HG03135 (cell line): ENCODE measurements around the gene CDYL2.
"Not testable (repeated sequence)": the region's sequence is repeated elsewhere in the genome, so short reads cannot be mapped to it uniquely, and the experiment has no call there.

Experiments
- ATAC-seq: cut with Tn5 transposase; IDR thresholded peaks from one replicate; pipeline ENCODE4 v1.9.1; 2021; ENCODE audit warnings: mild to moderate bottlenecking, moderate library complexity; ENCODE audit not compliant: unreplicated experiment

CDYL2 gene

DNA sequence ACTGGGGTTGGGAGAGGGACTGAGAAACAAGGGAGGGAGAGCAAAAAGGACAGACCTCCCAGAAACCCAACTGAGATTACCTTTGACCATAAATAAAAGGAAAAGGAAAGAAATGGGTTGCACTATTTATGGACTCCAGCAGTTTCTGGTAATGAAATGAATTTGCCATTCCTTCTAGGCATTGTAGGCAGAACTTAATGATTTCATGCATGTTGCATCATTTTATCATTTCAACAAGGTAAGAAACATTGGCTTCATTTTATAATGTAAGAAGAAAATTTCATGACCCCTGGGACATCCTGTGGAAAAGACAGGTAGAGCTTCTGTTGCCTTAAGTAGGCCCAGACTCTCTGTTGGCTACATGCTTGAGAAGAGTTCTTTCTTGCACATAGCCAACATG lies 8.2 kb upstream of the CDYL2 start:
- no peak for ATAC-seq

- ATAC-seq: no peak
Measured at GRCh38 chr16:80809366-80809765, 5.0 kb upstream of the CDYL2 start.

DNA sequence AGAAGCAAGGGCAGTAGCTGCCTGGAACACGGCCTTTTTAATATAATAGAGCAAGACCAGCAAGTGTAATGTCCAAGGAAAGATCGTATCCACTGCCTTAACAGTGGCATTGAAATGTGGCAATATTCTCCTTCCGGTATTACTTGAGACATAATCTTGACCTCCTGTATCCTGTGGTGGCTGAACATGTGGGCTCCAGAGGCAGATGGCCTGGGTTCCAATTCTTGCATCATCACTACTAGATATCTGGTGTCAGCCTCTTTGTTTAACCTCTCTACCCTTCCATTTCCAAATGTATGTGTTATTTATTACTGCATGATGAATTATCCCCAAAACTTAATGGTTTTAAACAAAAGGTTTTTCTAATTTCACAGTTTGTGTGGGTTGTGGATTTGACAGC lies 3.5 kb upstream of the CDYL2 start:
- ATAC-seq: no peak

DNA sequence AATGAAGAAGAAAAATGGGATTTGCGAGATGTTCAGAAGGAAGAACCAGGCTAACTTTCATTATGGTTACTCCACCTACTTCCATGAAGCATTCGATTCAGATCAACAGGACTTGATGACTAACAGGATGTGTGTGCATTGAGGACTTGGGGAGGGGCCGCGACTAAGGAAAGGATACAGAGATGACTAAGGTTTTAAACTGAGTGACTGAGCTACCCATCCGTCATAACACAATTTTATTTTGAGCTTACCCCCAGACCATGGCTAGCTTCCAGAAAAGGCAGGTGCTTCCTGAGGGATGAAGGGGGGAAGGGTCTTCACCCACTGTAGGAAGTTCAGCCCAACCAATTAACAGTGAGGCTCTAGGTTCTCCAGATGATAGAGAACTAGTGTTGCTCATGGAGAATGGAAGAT lies 2.5 kb upstream of the CDYL2 start:
- ATAC-seq: no peak

DNA sequence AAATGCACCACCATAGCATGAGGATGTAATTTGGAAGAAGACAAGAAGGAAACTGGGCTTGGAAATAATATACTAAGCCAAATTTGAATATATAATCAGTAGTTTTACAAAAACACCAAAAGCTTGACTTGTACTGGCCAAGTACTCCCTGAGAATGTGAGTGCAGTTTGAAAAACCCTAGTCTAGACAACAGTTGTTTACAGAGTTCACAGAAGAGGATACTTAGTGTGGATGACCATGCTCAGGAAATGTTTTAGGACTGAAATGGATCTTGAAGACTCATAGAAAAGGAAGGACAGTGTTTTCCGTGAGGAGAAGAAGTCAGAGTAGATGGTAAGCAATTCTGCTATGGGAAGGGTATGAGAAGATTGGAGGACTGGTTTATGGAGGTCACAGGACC lies 1.9 kb upstream of the CDYL2 start:
- no peak for ATAC-seq

- peak; percentile 42 for ATAC-seq
Measured at GRCh38 chr16:80804056-80804525, 307 bp downstream of the CDYL2 start.

DNA sequence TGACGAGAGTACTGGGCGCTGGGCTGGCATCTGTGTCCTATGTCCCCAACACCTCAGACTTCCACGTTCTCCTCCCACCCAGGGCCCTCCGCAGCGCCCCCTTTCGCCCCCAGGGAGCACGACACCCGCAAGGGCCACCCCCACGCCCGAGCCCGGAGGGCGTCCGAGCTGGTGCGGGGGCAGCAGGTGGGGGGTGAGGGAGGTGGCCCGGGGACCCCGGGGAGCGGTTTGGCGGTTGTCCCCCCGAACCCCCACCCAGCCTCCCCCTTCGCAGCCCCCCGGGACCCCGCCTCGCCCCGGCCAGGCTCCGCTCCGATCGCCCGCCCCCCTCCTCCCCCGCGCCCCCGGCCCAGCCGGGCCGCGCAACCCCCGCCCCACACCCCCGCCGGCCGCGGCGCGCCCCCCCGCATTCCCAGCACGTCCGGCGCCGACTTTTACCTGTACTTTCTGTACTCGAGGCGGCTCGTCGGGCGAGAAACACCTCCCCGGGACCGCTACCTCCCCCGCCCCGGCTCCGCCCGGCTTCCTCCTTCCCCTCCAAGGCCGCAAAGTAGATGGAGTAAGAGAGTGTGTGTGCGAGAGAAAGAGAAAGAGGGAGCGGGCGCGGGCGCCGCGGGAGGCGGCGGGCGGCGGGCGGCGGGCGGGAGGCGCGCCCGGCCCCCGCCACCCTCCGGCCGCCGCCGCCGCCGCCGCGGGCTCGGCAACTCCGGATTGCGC lies 901 bp downstream of the CDYL2 start:
- ATAC-seq: peak; percentile 11

- no peak for ATAC-seq
Measured at GRCh38 chr16:80802902-80803301, 1.5 kb downstream of the CDYL2 start.

DNA sequence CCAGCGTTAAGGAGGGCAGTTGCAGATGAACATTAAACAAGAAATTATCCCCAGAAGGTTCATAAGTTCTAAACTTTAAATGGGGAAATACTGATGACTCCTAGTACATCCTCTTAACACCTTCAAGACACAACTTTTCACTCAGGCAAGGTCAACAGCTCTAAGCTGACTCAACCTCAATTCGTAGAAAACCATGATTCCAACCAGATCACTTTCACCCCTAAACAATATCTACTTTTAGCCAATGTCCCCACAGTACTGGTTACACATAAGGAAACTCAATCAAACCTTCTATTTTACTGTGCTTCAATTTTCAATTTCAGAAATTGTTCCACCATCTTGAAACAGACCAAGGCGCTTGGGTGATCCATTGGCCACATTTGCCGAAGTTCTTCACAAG lies 2.3 kb downstream of the CDYL2 start:
- ATAC-seq: no peak

DNA sequence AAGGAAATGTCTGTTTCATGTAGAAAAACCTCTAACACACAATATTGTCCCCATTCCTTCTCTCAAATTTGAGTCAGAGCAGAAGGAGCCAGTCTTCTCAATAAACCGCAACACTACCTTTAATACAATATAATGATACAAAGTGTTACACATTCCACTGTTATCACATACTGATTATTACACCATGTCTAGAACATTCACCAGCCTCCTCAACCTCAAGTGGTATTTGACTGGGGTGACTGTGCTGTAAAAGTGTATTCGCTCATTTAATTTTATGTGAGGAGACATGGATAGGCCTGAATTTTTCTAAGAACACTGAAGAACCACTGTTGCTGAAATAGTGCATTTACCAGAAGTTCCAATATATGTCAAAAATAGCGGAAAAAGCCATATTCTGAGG lies 10.3 kb downstream of the CDYL2 start:
- ATAC-seq: no peak

GRCh38 chr16:80792031-80792430 lies 12.4 kb downstream of the CDYL2 start:
- no peak for ATAC-seq

GRCh38 chr16:80791411-80791810 lies 13.0 kb downstream of the CDYL2 start:
- no peak for ATAC-seq

DNA sequence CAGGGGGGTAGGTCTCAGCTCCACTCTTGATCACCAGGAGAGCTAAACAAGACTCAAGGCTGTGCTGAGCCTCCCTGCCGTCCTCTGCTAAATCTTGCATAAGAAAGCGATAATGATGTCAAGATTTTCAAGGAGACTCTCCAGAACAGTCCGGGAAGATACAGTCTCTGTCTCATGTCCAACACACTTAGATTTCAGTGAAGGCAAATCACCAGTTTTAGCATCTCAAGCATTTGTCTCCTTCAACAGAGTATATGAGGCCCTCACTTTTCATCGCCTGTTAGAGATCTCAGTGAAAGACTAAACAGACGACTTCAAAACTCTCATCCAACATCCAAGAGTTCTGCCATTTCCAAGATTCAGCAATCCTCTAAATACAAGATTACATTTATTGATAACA lies 13.6 kb downstream of the CDYL2 start:
- ATAC-seq: no peak

DNA sequence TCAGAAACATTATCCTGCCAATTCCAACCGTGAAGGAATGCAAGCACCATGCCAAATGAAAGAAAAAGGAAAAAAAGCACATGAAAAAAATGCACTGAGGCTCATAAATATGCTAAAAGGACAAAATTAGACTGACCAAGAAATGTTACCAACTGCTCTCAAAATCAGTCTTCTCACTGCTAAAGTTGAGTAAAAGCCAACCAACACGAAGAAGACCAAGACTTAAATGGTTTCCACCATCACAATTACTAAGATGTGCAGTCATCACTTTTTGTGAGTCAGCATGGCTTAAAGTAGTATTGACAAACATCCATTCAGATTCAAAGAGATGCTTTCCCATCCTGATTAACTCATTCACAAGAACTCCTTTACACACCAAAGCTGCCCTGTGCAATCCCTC lies 16.4 kb downstream of the CDYL2 start:
- ATAC-seq: no peak

DNA sequence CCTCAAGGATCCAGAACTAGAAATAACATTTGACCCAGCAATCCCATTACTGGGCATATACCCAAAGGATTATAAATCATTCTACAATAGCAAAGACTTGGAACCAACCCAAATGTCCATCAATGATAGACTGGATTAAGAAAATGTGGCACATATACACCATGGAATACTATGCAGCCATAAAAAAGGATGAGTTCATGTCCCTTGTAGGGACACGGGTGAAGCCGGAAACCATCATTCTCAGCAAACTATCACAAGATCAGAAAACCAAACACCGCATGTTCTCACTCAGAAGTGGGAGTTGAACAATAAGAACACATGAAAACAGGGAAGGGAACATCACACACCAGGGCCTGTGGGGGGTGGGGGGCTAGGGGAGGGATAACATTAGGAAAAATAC lies 17.8 kb downstream of the CDYL2 start:
- ATAC-seq: not testable (repeated sequence)

GRCh38 chr16:80784951-80785350 lies 19.4 kb downstream of the CDYL2 start:
- ATAC-seq: no peak

- no peak for ATAC-seq
Measured at GRCh38 chr16:80778703-80779102, 25.7 kb downstream of the CDYL2 start.

GRCh38 chr16:80776856-80777255 lies 27.5 kb downstream of the CDYL2 start:
- no peak for ATAC-seq

GRCh38 chr16:80775450-80775849 lies 28.9 kb downstream of the CDYL2 start:
- no peak for ATAC-seq

DNA sequence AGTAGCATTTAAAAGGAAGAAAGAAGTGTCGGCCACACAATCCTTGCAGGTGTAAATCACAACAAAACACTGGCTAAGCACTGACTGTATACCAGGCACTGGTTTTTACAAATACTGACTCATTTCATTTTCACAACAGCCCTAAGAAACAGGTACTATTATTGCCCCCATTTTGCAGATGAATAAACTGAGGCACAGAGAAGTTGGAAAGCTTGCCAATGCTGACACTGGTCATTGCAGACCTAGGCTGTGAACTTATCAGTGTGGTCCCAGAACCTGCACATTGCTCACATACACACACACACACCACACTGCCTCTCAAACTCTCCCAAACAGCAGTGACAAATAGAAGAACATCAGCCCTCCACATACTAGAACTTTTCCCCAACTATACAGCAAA lies 37.6 kb downstream of the CDYL2 start:
- no peak for ATAC-seq

- no peak for ATAC-seq
Measured at GRCh38 chr16:80759419-80760162, 44.8 kb downstream of the CDYL2 start.

DNA sequence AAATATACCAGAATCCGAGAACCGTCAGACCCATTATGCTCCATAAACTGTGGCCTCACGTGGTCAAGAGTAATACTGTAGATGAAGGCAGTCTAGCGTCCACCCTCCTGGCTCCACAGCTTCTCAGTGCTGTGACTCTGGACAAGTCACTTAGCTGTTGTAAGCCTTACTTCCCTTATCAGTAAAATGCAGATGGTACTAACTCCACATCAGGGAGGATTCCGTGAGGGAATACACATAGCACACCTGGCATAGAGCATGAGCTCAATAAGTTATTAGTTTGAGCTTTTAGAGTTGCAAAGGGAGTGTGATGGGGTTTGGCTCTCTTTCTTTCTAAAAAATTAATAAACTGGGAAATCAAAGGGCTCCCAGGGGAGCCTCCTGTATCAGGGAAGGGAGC lies 49.9 kb downstream of the CDYL2 start:
- ATAC-seq: no peak
